Right lobe of liver (tissue), 6 donors: ENCODE measurements around the gene IL34. TPM values are rescaled to one million over a fixed set of nuclear protein-coding genes. Genes with fewer than 3 reads are reported as not detected.
A peak's percentile ranks its signal among the peaks of the same experiment; 100 is the strongest.

Source experiments
- ATAC-seq, 4 donors: fragments of 200-7000 bp; cut with Tn5 transposase; one replicate each; pipeline ENCODE4 v1.9.1; 2020; ENCODE audit warnings: mild to moderate bottlenecking in 4 of 4, moderate library complexity in 4 of 4
- DNase-seq, 3 donors: peaks; one replicate each; pipeline ENCODE4 v3.0.0-alpha.2; 2020
- H3K27ac ChIP-seq, 3 donors: fragments of 200-600 bp; one replicate each; pipeline ENCODE4 v1.8.0; 2022
- H3K27me3 ChIP-seq, 2 donors: fragments of 200-600 bp; one replicate each; pipeline ENCODE4 v1.8.0; 2022
- H3K36me3 ChIP-seq, 4 donors: fragments of 200-600 bp; sonication (generic) in 1 of 4; one replicate each; pipeline versions ENCODE4 v1.5.1 to v1.8.0; 2017 to 2022; ENCODE audit warnings: control low read depth in 1 of 4
- H3K4me1 ChIP-seq, 4 donors: fragments of 200-600 bp; sonication (generic) in 1 of 4; one replicate each; pipeline versions ENCODE4 v1.5.1 to v1.8.0; 2017 to 2022; ENCODE audit warnings: control low read depth in 1 of 4
- H3K4me3 ChIP-seq, 3 donors: fragments of 200-600 bp; one replicate each; pipeline ENCODE4 v1.8.0; 2022
- H3K9me3 ChIP-seq, 4 donors: fragments of 200-600 bp; sonication (generic) in 1 of 4; one replicate each; pipeline versions ENCODE4 v1.5.1 to v1.8.0; 2017 to 2022; ENCODE audit warnings: control low read depth in 1 of 4
- CTCF ChIP-seq, 4 donors: fragments of 200-600 bp in 3 of 4; fragments of 450-650 bp in 1 of 4; IDR thresholded peaks; one replicate each; pipeline versions ENCODE4 v1.5.1 to v1.8.0; 2016 to 2022; ENCODE audit warnings: antibody characterized with exemption in 4 of 4, mild to moderate bottlenecking in 2 of 4
- POLR2A ChIP-seq: fragments of 450-650 bp; IDR thresholded peaks from one replicate; pipeline ENCODE4 v1.6.1; 2017; ENCODE audit warnings: antibody characterized with exemption, mild to moderate bottlenecking
- WGBS: methylation state at CpG from one replicate; pipeline ENCODE4 v1.1.6; 2018; ENCODE audit warnings: low coverage, low lambda C conversion rate; ENCODE audit not compliant: insufficient coverage; ENCODE audit errors: missing lambda C conversion rate; 5-methylcytosine and 5-hydroxymethylcytosine counted together
- intact Hi-C, 2 donors: fragments of 100-400 bp; cut with DNase I; formaldehyde crosslinking; loops; one replicate each; pipeline versions ENCODE4 v1.11.2 to v1.14.1; 2022
- total RNA-seq, 6 experiments: library from RNA; depleted of rRNA in 2 of 6; stranded (reverse); fragments of >200 nt in 2 of 6; fragmentation: NEBNext Ultra II Directional in 3 of 6; extraction: Animal tissue kit (Norgen Biotek cat#: 25700) in 3 of 6; gene quantifications; one replicate each; pipeline versions ENCODE4 v1.1.0 to v1.2.4, GENCODE V29; 2016 to 2023
- donor health status: DM: no; HTN: yes; CAD: no.
- donor health status: DM: no; HTN: no; CAD: no.
- donor health status: DM: no; HTN: no; CAD: no.
- donor health status: DM: no; HTN: yes; CAD: no.
- donor health status: DM: no; HTN: yes; CAD: no.

Gene IL34
- total RNA-seq, 6 experiments from 2014 or later: 0.27 to 1.1 (median 0.49) TPM

DNA sequence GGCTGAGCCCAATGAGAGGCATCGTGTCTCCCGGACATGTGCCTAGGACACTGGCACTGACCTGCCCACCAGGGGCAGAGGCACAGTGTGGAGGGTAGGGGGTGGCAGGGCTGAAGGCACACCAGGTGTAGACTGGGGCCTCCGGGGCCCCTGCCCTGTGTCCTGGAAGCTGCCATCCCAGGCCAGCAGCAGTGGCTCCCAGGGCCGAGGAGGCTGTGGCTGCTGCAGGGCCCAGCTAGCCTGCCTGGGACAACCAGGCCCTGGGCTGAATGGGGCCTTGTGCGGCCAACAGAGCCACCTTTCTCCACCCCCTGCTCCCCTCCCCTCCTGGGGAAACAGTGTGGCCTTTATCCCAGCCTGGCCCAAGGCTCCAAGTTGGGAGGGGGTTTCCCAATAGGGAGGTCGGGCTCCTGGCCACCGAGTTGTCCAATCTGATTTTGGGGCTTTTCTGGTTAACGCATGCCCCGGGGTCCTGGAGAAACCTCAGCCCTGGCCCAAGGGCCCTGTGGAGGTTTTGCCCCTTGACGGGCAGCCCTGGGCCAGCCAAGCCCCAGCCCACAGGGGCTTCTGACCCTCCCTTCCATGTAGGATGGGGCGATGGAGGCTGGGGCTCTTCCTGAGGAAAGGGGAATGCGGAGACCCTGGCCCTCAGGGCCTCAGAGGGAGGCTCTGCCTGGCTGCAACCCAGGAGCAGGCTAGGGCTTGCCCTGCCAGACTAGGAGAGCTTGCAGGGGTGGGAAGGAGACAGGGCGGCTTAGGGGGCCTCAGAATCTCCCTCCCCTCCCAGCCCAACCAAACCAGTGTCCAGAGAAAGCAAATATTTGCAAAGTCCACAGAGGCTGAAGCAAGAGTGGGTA lies 35.3 kb downstream of the IL34 start:
- Histone ChIP-seq H3K9me3 (no peaks in the 10 kb centered on the region), H3K27me3 (no peaks in the 10 kb centered on the region), H3K27ac (peak overlapping the region; percentile 77 to 88 (median 83)), H3K4me3 (peak overlapping the region in 2 of 3 donors; percentile 0 to 23), H3K4me1 (peaks cover 0 to 40% (median 13%) of the 10 kb centered on the region in 4 donors), H3K36me3 (peaks cover 0 to 36% (median 16%) of the 10 kb centered on the region in 4 donors)
- intact Hi-C loops: loop anchor here (5.0 to 10.0 kb wide), 3 partner anchors 53 to 86 kb away; no protein-coding TSS in a partner anchor
- TF ChIP-seq POLR2A: peak; percentile 52
- TF ChIP-seq CTCF (IDR thresholded peaks at IDR 0.05): no peak
- DNase-seq: peak in 2 of 3 donors; percentile 36 to 63
- WGBS: 0% methylated on average over 1 of the region's 13 CpGs
- peak; percentile 8 to 43 (median 28) for ATAC-seq

GRCh38 chr16:70682239-70683145 lies 36.1 kb downstream of the IL34 start:
- no peaks in the 10 kb centered on the region for H3K9me3 ChIP-seq
- no peaks in the 10 kb centered on the region for H3K27me3 ChIP-seq
- H3K4me3 ChIP-seq: peak overlapping the region in 2 of 3 donors; percentile 71 to 83
- peaks cover 0 to 27% (median 13%) of the 10 kb centered on the region in 4 donors for H3K36me3 ChIP-seq
- TF ChIP-seq CTCF (IDR thresholded peaks at IDR 0.05) (peak; percentile 17 to 36 (median 24)), POLR2A (peak; percentile 37)
- H3K4me1 ChIP-seq: peaks cover 0 to 40% (median 13%) of the 10 kb centered on the region in 4 donors
- 17% methylated on average over 7 of the region's 14 CpGs for WGBS
- intact Hi-C loops: loop anchor here (5.0 to 10.0 kb wide), 3 partner anchors 52 to 85 kb away; no protein-coding TSS in a partner anchor
- DNase-seq (peak; percentile 74 to 77 (median 76)), ATAC-seq (peak; percentile 41 to 55 (median 52))
- H3K27ac ChIP-seq: peak overlapping the region; percentile 77 to 88 (median 83)

DNA sequence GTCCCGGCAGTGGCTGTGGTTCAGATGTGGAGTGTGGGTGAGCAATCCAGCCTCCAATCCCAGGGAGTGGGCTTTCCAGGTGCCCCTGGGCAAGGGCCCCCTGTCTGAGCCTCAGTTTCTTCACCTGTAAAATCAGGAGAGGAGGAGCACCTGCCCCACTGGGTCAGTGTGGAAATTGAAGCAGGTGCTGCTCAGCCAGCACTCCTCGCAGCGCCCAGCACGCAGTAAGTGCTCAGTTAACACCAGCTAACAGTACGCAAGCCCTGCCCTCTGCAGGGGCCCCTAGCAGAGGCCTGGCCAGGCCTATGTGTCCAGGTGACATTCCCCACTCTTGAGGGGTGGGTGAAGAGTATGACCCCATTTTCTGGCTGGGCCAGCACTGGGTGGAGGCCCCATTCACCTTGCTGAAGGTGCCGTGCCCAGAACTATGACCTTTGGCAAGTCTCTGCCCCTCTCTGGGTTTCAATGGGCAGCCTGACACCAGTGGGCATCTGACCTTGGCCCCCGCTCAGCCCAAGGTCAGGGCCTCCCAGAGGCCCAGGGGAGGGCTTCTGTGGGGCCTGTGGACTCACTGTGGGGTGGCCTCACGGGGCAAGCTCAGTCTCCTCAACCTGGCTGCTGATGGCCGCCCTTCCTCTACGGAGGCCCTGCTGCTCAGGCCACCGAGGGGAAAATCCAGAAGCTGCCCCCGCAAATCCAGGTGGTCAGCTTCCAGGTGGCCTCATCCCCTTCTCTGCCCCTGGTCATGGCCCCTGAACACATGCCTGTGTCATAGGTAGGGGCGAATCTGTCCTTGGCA lies 37.0 kb downstream of the IL34 start:
- Histone ChIP-seq H3K27ac (peak overlapping the region; percentile 77 to 88 (median 83)), H3K36me3 (peaks cover 0 to 20% (median 7%) of the 10 kb centered on the region in 4 donors), H3K27me3 (no peaks in the 10 kb centered on the region), H3K9me3 (no peaks in the 10 kb centered on the region), H3K4me3 (peak overlapping the region; percentile 68 to 83 (median 71)), H3K4me1 (peaks cover 0 to 40% (median 13%) of the 10 kb centered on the region in 4 donors)
- TF ChIP-seq CTCF (IDR thresholded peaks at IDR 0.05) (no peak), POLR2A (no peak)
- DNase-seq (peak; percentile 35 to 70 (median 57)), ATAC-seq (peak; percentile 4 to 46 (median 6))
- 40% methylated on average over 2 of the region's 13 CpGs for WGBS
- intact Hi-C loops: loop anchor here (5.0 to 10.0 kb wide), 3 partner anchors 51 to 84 kb away; no protein-coding TSS in a partner anchor
